HG03097 (cell line): ENCODE results near the gene CXADR.
"Not testable (repeated sequence)": the region's sequence is repeated elsewhere in the genome, so short reads cannot be mapped to it uniquely, and the experiment has no call there.

ENCODE experiments used
- ATAC-seq: cut with Tn5 transposase; IDR thresholded peaks from one replicate; pipeline ENCODE4 v1.9.1; 2021; ENCODE audit not compliant: unreplicated experiment, low FRiP score

The CXADR gene

GRCh38 chr21:17512253-17513213 lies at the start of gene CXADR:
TSS of gene CXADR (plus strand) at chr21:17513043. CDS start at chr21:17513130, 87 bp downstream.
- ATAC-seq = peak; percentile 75

DNA sequence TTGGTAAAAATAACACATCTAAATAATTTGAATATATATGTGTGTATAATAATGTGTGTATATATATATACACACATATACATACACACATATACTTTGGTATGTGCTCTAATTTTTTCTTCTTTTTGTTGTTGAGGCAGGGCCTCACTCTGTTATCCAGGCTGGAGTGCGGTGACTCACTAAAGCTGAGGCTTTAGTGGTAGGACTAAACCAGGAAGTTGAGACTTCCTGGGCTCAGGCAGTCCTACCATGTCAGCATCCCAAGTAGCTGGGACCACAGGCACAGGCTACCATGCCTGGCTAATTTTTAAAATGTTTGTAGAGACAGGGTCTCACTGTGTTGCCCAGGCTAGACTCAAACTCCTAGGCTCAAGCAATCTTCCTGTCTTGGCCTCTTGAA lies 46.7 kb upstream of the CXADR start:
- ATAC-seq = no peak

GRCh38 chr21:17467392-17467791 lies 45.5 kb upstream of the CXADR start:
- ATAC-seq = no peak

DNA sequence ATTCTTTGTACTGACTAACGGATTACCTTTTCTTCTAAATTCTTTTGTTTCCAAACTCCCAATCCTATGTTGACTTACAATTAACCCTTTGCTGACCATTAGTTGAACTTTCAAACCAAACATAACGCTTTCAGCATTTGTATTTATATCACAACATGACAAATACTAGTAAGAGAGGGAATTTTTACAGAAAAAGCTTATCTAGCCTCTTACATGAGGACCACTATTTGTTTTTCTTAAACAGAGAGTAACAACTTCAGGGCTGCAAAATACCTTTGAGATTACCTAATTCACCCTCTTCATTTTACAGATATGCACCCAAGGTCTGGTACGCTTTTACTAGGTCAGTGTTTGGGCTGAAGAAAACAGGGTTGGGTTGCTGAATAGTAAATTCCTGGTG lies 45.0 kb upstream of the CXADR start:
- ATAC-seq = no peak

- no peak for ATAC-seq
Observed at GRCh38 chr21:17468698-17469097, 44.1 kb upstream of the CXADR start.

DNA sequence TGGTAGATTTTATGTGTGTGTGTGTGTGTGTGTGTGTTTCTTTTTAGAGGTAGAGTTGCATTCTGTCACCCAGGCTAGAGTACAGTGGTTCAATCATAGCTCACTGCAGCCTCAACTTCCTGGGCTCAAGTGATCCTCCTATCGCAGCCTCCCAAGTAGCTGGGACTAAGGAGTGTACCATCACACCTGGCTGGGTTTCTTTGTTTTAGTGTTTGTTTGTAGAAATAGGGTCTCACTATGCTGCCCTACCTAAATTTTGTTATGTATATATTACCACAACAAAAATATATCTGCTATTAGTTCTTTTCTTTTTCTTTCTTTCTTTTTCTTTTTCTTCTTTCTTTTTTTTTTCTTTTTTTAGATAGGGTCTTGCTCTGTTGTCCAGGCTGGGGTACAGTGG lies 43.1 kb upstream of the CXADR start:
- no peak for ATAC-seq

GRCh38 chr21:17472182-17472581 lies 40.7 kb upstream of the CXADR start:
- no peak for ATAC-seq

- no peak for ATAC-seq
Observed at GRCh38 chr21:17472592-17473271, 40.1 kb upstream of the CXADR start.

- no peak for ATAC-seq
Observed at GRCh38 chr21:17476006-17476405, 36.8 kb upstream of the CXADR start.

GRCh38 chr21:17478156-17478555 lies 34.7 kb upstream of the CXADR start:
- not testable (repeated sequence) for ATAC-seq

DNA sequence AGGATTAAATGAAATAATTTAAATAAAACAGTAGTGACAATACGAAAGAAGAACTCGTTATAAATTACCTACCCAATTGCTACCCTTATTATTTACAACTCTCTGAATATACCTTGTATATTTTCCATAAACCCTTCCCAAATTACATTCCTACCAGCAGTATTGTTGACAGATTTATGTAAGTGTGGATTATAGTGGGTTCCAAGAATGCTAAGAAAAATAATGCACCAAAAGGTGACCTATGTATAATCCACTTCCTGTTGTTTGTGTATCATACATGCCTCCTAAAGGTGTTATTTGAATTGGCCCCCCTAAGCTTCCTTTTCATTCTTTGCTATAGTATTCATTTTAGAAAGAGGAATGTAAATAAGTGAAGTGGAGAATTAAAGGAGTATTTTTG lies 33.2 kb upstream of the CXADR start:
- ATAC-seq = no peak

GRCh38 chr21:17482928-17483327 lies 29.9 kb upstream of the CXADR start:
- no peak for ATAC-seq

DNA sequence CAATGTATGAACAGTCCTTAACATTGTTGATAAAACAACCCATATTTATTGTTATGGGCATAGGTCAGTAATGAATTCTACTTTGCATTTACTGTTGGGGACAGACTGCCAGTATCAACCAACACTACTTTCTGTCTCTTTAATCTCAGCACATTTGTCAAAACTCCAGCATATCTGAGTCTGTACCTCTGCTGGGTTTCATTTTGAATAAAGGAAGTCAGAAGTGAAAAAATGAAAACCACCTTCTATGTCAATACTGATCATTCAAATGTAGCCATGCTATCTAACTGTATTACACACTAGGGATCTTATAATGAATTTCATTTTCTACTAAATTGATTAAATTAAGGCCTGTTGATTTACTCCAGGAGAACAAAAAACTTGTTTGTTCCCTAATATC lies 24.2 kb upstream of the CXADR start:
- peak; percentile 74 for ATAC-seq

GRCh38 chr21:17489565-17489964 lies 23.3 kb upstream of the CXADR start:
- not testable (repeated sequence) for ATAC-seq

GRCh38 chr21:17491716-17492414 lies 21.0 kb upstream of the CXADR start:
- ATAC-seq = no peak

DNA sequence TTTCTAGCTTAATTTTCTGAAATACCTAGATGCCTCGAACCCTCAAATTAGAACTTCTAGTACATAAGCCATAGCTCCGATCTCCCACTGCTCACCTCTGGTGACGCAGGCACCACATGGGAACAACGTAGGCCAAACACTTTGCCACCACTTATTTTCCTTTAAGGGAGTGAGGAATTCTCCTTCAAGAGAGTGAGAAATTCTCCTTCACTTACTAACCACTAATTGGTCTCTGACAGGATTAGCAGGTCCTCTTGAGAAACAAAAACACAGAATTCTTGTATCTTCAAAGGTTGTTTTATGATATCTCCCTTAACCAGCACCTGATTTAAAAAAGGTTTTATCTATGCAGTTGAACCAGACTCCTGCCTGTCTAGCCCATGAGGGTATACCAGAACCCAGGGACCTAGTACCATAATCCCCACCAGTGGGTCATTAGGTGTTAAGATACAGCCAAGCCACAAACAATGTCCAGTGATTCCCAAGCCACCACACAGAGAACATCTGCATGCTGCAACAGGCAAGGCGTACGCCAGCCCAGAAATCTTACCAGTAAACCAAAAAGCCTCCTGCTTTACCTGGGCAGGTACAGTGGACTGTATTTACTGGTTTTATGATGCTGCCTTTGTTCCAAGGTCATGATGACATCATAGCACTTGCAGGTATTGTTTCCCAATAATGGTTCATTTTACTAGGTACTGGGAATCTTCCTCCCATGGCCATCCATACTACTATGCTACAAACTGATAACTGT lies 20.3 kb upstream of the CXADR start:
- ATAC-seq = no peak

DNA sequence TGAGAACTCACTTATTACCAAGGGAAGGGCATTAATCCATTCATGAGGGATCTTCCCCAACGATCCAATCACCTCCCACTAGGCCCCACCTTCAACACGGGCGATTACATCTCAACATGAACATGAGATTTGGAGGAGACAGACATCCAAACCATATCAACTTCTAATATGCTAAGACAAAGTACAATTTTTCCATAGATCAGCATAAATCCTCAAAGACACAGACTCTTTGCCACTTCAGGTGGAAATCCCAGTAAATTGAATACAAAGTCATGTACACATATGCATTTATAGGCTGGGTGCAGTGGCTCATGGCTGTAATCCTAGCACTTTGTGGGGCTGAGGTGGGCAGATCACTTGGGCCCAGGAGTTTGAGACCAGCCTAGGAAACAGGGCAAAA lies 18.8 kb upstream of the CXADR start:
- ATAC-seq = no peak

GRCh38 chr21:17495680-17496079 lies 17.2 kb upstream of the CXADR start:
- no peak for ATAC-seq

DNA sequence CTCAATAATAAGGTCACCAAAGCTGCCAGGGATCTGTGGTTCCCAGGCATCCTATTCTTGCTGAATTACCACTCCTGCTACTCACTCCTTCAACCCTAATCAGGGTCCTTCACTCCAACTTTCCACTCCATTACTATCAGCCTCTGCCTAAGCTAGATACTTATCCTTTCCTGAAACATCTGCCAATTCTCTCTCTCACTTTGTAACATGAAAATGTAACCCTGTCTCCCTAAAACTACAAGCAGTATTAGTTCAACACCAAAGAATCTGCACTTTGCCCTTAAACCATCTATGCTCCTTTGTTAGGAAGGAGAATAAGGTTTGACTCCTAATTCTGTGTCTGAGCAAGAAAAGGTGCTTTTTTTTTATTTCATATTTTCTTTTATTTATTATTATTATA lies 15.5 kb upstream of the CXADR start:
- ATAC-seq = no peak

GRCh38 chr21:17498586-17498985 lies 14.3 kb upstream of the CXADR start:
- ATAC-seq = no peak
